Breast epithelium (tissue), 4 donors: ENCODE measurements around the gene TRPM3. TPM values are rescaled to one million over a fixed set of nuclear protein-coding genes. Genes with fewer than 3 reads are reported as not detected.

Experiments used
- DNase-seq, 2 donors: peaks; one replicate each; pipeline ENCODE4 v3.0.0-alpha.2; 2019; ENCODE audit warnings: low spot score in 2 of 2
- H3K27ac ChIP-seq, 2 donors: fragments of 200-600 bp; sonication (generic) in 1 of 2; one replicate each; pipeline ENCODE4 v1.5.1; 2016 to 2019; ENCODE audit warnings: mild to moderate bottlenecking in 1 of 2
- H3K27me3 ChIP-seq, 2 donors: fragments of 200-600 bp; sonication (generic) in 1 of 2; one replicate each; pipeline versions ENCODE4 v1.5.1 to v1.6.0; 2017 to 2019; ENCODE audit warnings: control low read depth in 1 of 2, mild to moderate bottlenecking in 1 of 2
- H3K36me3 ChIP-seq: fragments of 200-600 bp; one replicate; pipeline ENCODE4 v1.5.1; 2019
- H3K4me1 ChIP-seq, 2 donors: fragments of 200-600 bp; sonication (generic); one replicate each; pipeline ENCODE4 v1.5.1; 2016 to 2019; ENCODE audit warnings: control low read depth in 1 of 2
- H3K4me3 ChIP-seq, 3 donors: fragments of 200-600 bp; sonication (generic); 1 replicate in 2 of 3; 2 replicates in 1 of 3; pipeline ENCODE4 v1.5.1; 2016 to 2019; ENCODE audit warnings: mild to moderate bottlenecking in 3 of 3, moderate library complexity in 2 of 3
- H3K9me3 ChIP-seq, 2 donors: fragments of 200-600 bp; sonication (generic) in 1 of 2; one replicate each; pipeline ENCODE4 v1.5.1; 2016 to 2019; ENCODE audit warnings: control low read depth in 1 of 2
- CTCF ChIP-seq, 3 donors: fragments of 450-650 bp; IDR thresholded peaks; one replicate each; pipeline ENCODE4 v1.5.1; 2016 to 2017; ENCODE audit warnings: antibody characterized with exemption in 3 of 3, mild to moderate bottlenecking in 3 of 3, moderate library complexity in 3 of 3
- POLR2A ChIP-seq: fragments of 450-650 bp; IDR thresholded peaks from one replicate; pipeline ENCODE4 v1.6.1; 2016; ENCODE audit warnings: antibody characterized with exemption, mild to moderate bottlenecking, moderate library complexity
- POLR2AphosphoS5 ChIP-seq, 3 donors: sonication (generic); formaldehyde crosslinking; IDR thresholded peaks; one replicate each; pipeline ENCODE4 v1.6.1; 2017; ENCODE audit warnings: antibody characterized with exemption in 3 of 3
- intact Hi-C: fragments of 100-400 bp; cut with DNase I; formaldehyde crosslinking; loops from one replicate; pipeline ENCODE4 v1.15.1; 2023; ENCODE audit warnings: low total_unique reads
- total RNA-seq, 3 donors: library from RNA; depleted of rRNA; stranded (reverse); fragments of >200 nt; gene quantifications; one replicate each; pipeline ENCODE4 v1.1.0, GENCODE V29; 2016

Gene TRPM3
- total RNA-seq, 3 donors from 2014 or later = 0.33 to 0.88 (median 0.64) TPM

- H3K27ac ChIP-seq = no peak overlapping the region
- no peaks in the 10 kb centered on the region for H3K27me3 ChIP-seq
- H3K36me3 ChIP-seq = no peaks in the 10 kb centered on the region
- peaks cover 0 to 9% of the 10 kb centered on the region in 2 donors for H3K4me1 ChIP-seq
- TF ChIP-seq POLR2A = no peak
- no peak for TF ChIP-seq POLR2AphosphoS5 (IDR thresholded peaks at IDR 0.05)
- TF ChIP-seq CTCF (IDR thresholded peaks at IDR 0.05) = no peak
- no peak for DNase-seq
- H3K4me3 ChIP-seq = no peak overlapping the region
- intact Hi-C loops = no loop called here
- no peaks in the 10 kb centered on the region for H3K9me3 ChIP-seq
Measured at GRCh38 chr9:70576116-70576515, 545.3 kb downstream of the TRPM3 start.

GRCh38 chr9:70574151-70574837, 547.1 kb downstream of the TRPM3 start:
- intact Hi-C loops = no loop called here
- no peak for DNase-seq

GRCh38 chr9:70573308-70573707, 548.1 kb downstream of the TRPM3 start:
- no peaks in the 10 kb centered on the region for H3K9me3 ChIP-seq
- no peak overlapping the region for H3K27ac ChIP-seq
- no peak for DNase-seq
- peaks cover 0 to 9% of the 10 kb centered on the region in 2 donors for H3K4me1 ChIP-seq
- no peaks in the 10 kb centered on the region for H3K36me3 ChIP-seq
- no peaks in the 10 kb centered on the region for H3K27me3 ChIP-seq
- intact Hi-C loops = no loop called here
- no peak overlapping the region for H3K4me3 ChIP-seq
- TF ChIP-seq POLR2A (no peak), POLR2AphosphoS5 (IDR thresholded peaks at IDR 0.05) (no peak), CTCF (IDR thresholded peaks at IDR 0.05) (no peak)

More at GRCh38 chr9:70574151-70574837, 547.1 kb downstream of the TRPM3 start:
- no peaks in the 10 kb centered on the region for H3K36me3 ChIP-seq
- H3K27me3 ChIP-seq = no peaks in the 10 kb centered on the region
- H3K4me1 ChIP-seq = peaks cover 0 to 9% of the 10 kb centered on the region in 2 donors
- H3K4me3 ChIP-seq = no peak overlapping the region
- H3K27ac ChIP-seq = peak overlapping the region; percentile 23 to 69
- TF ChIP-seq POLR2AphosphoS5 (IDR thresholded peaks at IDR 0.05) (peak in 2 of 3 donors; percentile 19 to 55), CTCF (IDR thresholded peaks at IDR 0.05) (no peak), POLR2A (no peak)
- no peaks in the 10 kb centered on the region for H3K9me3 ChIP-seq

GRCh38 chr9:70571258-70571657, 550.2 kb downstream of the TRPM3 start:
- no peak overlapping the region for H3K4me3 ChIP-seq
- H3K36me3 ChIP-seq = no peaks in the 10 kb centered on the region
- H3K9me3 ChIP-seq = no peaks in the 10 kb centered on the region
- intact Hi-C loops = no loop called here
- no peak for DNase-seq
- peaks cover 0 to 9% of the 10 kb centered on the region in 2 donors for H3K4me1 ChIP-seq
- H3K27ac ChIP-seq = no peak overlapping the region
- no peak for TF ChIP-seq POLR2AphosphoS5 (IDR thresholded peaks at IDR 0.05)
- no peak for TF ChIP-seq CTCF (IDR thresholded peaks at IDR 0.05)
- TF ChIP-seq POLR2A = no peak
- H3K27me3 ChIP-seq = no peaks in the 10 kb centered on the region

GRCh38 chr9:70569791-70570190, 551.6 kb downstream of the TRPM3 start:
- no peaks in the 10 kb centered on the region for H3K36me3 ChIP-seq
- intact Hi-C loops = loop anchor here (10.0 kb wide), 1 partner anchor 1795 kb away; no protein-coding TSS in a partner anchor
- no peaks in the 10 kb centered on the region for H3K9me3 ChIP-seq
- H3K27ac ChIP-seq = no peak overlapping the region
- no peaks in the 10 kb centered on the region for H3K27me3 ChIP-seq
- H3K4me3 ChIP-seq = no peak overlapping the region
- no peak for DNase-seq
- H3K4me1 ChIP-seq = peaks cover 0 to 8% of the 10 kb centered on the region in 2 donors
- no peak for TF ChIP-seq POLR2A
- TF ChIP-seq POLR2AphosphoS5 (IDR thresholded peaks at IDR 0.05) = no peak
- TF ChIP-seq CTCF (IDR thresholded peaks at IDR 0.05) = no peak
